GM23338 (cell line): ENCODE results near the gene ZNF292. TPM values are rescaled to one million over a fixed set of nuclear protein-coding genes. Genes with fewer than 3 reads are reported as not detected.
A peak's percentile ranks its signal among the peaks of the same experiment; 100 is the strongest.

Source experiments
- ATAC-seq: fragments of 200-7000 bp; cut with Tn5 transposase; 3 replicates; pipeline ENCODE4 v1.9.1; 2020
- DNase-seq: peaks from one replicate; pipeline ENCODE4 v3.0.0-alpha.2; 2015; ENCODE audit warnings: low spot score
- H2AFZ ChIP-seq: fragments of 200-600 bp; sonication (generic); 2 replicates; pipeline ENCODE4 v1.8.0; 2016; ENCODE audit warnings: antibody characterized with exemption, mild to moderate bottlenecking, moderate library complexity
- H3F3A ChIP-seq: fragments of 200-600 bp; sonication (generic); replicated peaks from 2 replicates; pipeline ENCODE4 v1.8.0; 2017; ENCODE audit warnings: antibody characterized with exemption, mixed run types, low read depth
- H3K27ac ChIP-seq: fragments of 200-600 bp; sonication (generic); 2 replicates; pipeline ENCODE4 v1.6.1; 2016; ENCODE audit warnings: low read depth
- H3K27me3 ChIP-seq: fragments of 200-600 bp; sonication (generic); 2 replicates; pipeline ENCODE4 v1.8.0; 2016; ENCODE audit warnings: mild to moderate bottlenecking, mixed run types, moderate library complexity; ENCODE audit not compliant: insufficient read depth
- H3K36me3 ChIP-seq: fragments of 200-600 bp; sonication (generic); 2 replicates; pipeline ENCODE4 v1.8.0; 2016; ENCODE audit warnings: mild to moderate bottlenecking; ENCODE audit not compliant: insufficient read depth
- H3K4me1 ChIP-seq: fragments of 200-600 bp; sonication (generic); 2 replicates; pipeline ENCODE4 v1.8.0; 2016; ENCODE audit warnings: mild to moderate bottlenecking, moderate library complexity; ENCODE audit not compliant: insufficient read depth
- H3K4me2 ChIP-seq: fragments of 200-600 bp; sonication (generic); 2 replicates; pipeline ENCODE4 v1.7.1; 2017; ENCODE audit warnings: mixed run types
- H3K4me3 ChIP-seq: fragments of 200-600 bp; sonication (generic); 2 replicates; pipeline ENCODE4 v1.6.1; 2016; ENCODE audit warnings: mixed run types
- H3K79me2 ChIP-seq: fragments of 200-600 bp; sonication (generic); replicated peaks from 2 replicates; pipeline ENCODE4 v1.8.0; 2017; ENCODE audit warnings: mild to moderate bottlenecking; ENCODE audit not compliant: insufficient read depth
- H3K9me2 ChIP-seq: fragments of 200-600 bp; sonication (generic); 2 replicates; pipeline ENCODE4 v1.8.0; 2017; ENCODE audit not compliant: insufficient read depth
- H4K20me1 ChIP-seq: fragments of 200-600 bp; sonication (generic); replicated peaks from 2 replicates; pipeline ENCODE4 v1.8.0; 2017; ENCODE audit warnings: mild to moderate bottlenecking; ENCODE audit not compliant: insufficient read depth
- H3K27ac Mint-ChIP-seq: 2 replicates; pipeline ENCODE4 v1.8.0; 2020; ENCODE audit warnings: inconsistent platforms, mild to moderate bottlenecking, moderate library complexity, mixed read lengths
- H3K27me3 Mint-ChIP-seq: 3 replicates; pipeline ENCODE4 v1.8.0; 2022; ENCODE audit warnings: low read depth, mild to moderate bottlenecking, moderate library complexity, mixed read lengths, inconsistent platforms; ENCODE audit not compliant: insufficient read depth, poor library complexity
- H3K36me3 Mint-ChIP-seq: 3 replicates; pipeline ENCODE4 v1.8.0; 2021; ENCODE audit warnings: low read depth, mild to moderate bottlenecking, inconsistent platforms, moderate library complexity, mixed read lengths
- H3K4me1 Mint-ChIP-seq: 3 replicates; pipeline ENCODE4 v1.8.0; 2020; ENCODE audit warnings: mild to moderate bottlenecking, inconsistent platforms, mixed read lengths
- H3K4me3 Mint-ChIP-seq: 3 replicates; pipeline ENCODE4 v1.8.0; 2021; ENCODE audit warnings: moderate library complexity, mild to moderate bottlenecking, inconsistent platforms, mixed read lengths
- H3K9me3 Mint-ChIP-seq: 3 replicates; pipeline ENCODE4 v1.8.0; 2020; ENCODE audit warnings: moderate library complexity, mild to moderate bottlenecking, inconsistent platforms, mixed read lengths
- CREB1 ChIP-seq: fragments of 250-450 bp; sonication (Bioruptor Pico); IDR thresholded peaks from 2 replicates; pipeline ENCODE4 v1.5.0; 2020; ENCODE audit warnings: low read depth, mild to moderate bottlenecking, moderate library complexity
- EZH2 ChIP-seq: fragments of 200-600 bp; sonication (generic); IDR thresholded peaks from one replicate; pipeline ENCODE4 v1.8.0; 2017; ENCODE audit warnings: antibody characterized with exemption, mild to moderate bottlenecking, low read depth; ENCODE audit not compliant: unreplicated experiment
- EZH2phosphoT487 ChIP-seq: fragments of 200-600 bp; sonication (generic); IDR thresholded peaks from one replicate; pipeline ENCODE4 v1.8.1; 2018; ENCODE audit warnings: antibody characterized with exemption; ENCODE audit not compliant: unreplicated experiment
- JUNB ChIP-seq: IDR thresholded peaks from one replicate; pipeline ENCODE4 v1.6.1; 2016; ENCODE audit warnings: antibody characterized with exemption; ENCODE audit not compliant: unreplicated experiment
- NANOG ChIP-seq: IDR thresholded peaks from 2 replicates; pipeline ENCODE4 v1.6.1; 2016; ENCODE audit warnings: antibody characterized with exemption, borderline replicate concordance
- POLR2AphosphoS5 ChIP-seq: IDR thresholded peaks from 2 replicates; pipeline ENCODE4 v1.6.1; 2016; ENCODE audit warnings: antibody characterized with exemption, low read depth
- STAT1 ChIP-seq: IDR thresholded peaks from one replicate; pipeline ENCODE4 v1.6.1; 2016; ENCODE audit warnings: antibody characterized with exemption; ENCODE audit not compliant: unreplicated experiment
- ZNF114 ChIP-seq: fragments of 250-450 bp; sonication (Bioruptor Pico); IDR thresholded peaks from 2 replicates; pipeline ENCODE4 v1.5.0; 2020; ENCODE audit warnings: mild to moderate bottlenecking, moderate library complexity
- ZNF331 ChIP-seq: fragments of 250-450 bp; sonication (Bioruptor Pico); IDR thresholded peaks from 2 replicates; pipeline ENCODE4 v1.5.0; 2020; ENCODE audit warnings: low read depth, mild to moderate bottlenecking, moderate library complexity
- polyA plus RNA-seq: library from polyadenylated mRNA; unstranded; fragments of >200 nt; fragmentation: Nextera tagmentation; extraction: Ambion mirVana; gene quantifications from 2 replicates; pipeline ENCODE4 v1.2.1, GENCODE V29; 2016
- total RNA-seq: library from RNA; depleted of rRNA; stranded (reverse); fragments of >200 nt; shearing (Covaris generic); gene quantifications from 2 replicates; pipeline ENCODE4 v1.2.3, GENCODE V29; 2014
- TF ChIP-seq, protein P1 (sequence below): fragments of 250-450 bp; sonication (Bioruptor Pico); IDR thresholded peaks from 2 replicates; pipeline ENCODE4 v1.5.0; 2020; ENCODE audit warnings: mild to moderate bottlenecking, moderate library complexity
- TF ChIP-seq, protein P2 (sequence below): IDR thresholded peaks from one replicate; pipeline ENCODE4 v1.6.1; 2018; ENCODE audit warnings: antibody characterized with exemption; ENCODE audit not compliant: unreplicated experiment
- TF ChIP-seq, protein P3 (sequence below), 2 experiments: fragments of 200-600 bp in 1 of 2; sonication (generic) in 1 of 2; conservative IDR thresholded peaks; 2 replicates each; pipeline versions ENCODE4 v1.5.1 to v1.6.1; 2016 to 2017; ENCODE audit warnings: antibody characterized with exemption in 2 of 2, low read depth in 2 of 2, mild to moderate bottlenecking in 2 of 2, moderate library complexity in 1 of 2
- TF ChIP-seq, protein P4 (sequence below): IDR thresholded peaks from 2 replicates; pipeline ENCODE4 v1.6.1; 2016; ENCODE audit warnings: antibody characterized with exemption

ZNF292 gene
- total and polyA plus RNA-seq, 2 experiments from 2014 or later: 45.7 to 67.9 TPM

DNA sequence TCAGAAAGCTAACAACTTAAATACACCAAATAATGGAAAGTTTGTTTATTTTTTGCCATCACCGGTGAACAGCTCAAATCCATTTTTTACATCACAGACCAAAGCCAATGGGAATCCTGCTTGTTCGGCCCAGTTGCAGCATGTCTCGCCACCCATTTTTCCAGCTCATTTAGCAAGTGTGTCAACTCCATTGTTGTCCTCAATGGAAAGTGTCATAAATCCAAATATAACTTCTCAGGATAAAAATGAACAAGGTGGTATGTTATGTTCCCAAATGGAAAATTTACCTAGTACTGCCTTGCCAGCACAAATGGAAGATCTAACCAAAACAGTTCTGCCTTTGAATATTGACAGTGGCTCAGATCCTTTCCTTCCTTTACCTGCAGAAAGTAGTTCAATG lies 101.7 kb downstream of the ZNF292 start:
- H3K36me3 ChIP-seq: peaks cover 26% of the 10 kb centered on the region
- H3K4me1 ChIP-seq: peaks cover 16% of the 10 kb centered on the region
- H3K27ac ChIP-seq: peak overlapping the region; percentile 9; the same call in 1 of the 2 replicates
- Mint-ChIP-seq H3K27me3 (no peaks in the 10 kb centered on the region), H3K36me3 (peaks cover 83% of the 10 kb centered on the region), H3K4me3 (no peak overlapping the region), H3K9me3 (peaks cover 8% of the 10 kb centered on the region; the same call in 1 of the 3 replicates), H3K27ac (no peak overlapping the region), H3K4me1 (peaks cover 12% of the 10 kb centered on the region)
- no peaks in the 10 kb centered on the region for H3K27me3 ChIP-seq
- no peaks in the 10 kb centered on the region for H3K9me2 ChIP-seq
- H2AFZ ChIP-seq: no peak overlapping the region
- ATAC-seq (no peak), DNase-seq (no peak)
- no peaks in the 10 kb centered on the region for H4K20me1 ChIP-seq
- peak overlapping the region; percentile 2; the same call in 1 of the 2 replicates for H3K4me2 ChIP-seq
- H3K79me2 ChIP-seq: no peaks in the 10 kb centered on the region
- no peaks in the 10 kb centered on the region for H3F3A ChIP-seq
- no peak overlapping the region for H3K4me3 ChIP-seq
- TF ChIP-seq JUNB (no peak), CREB1 (CRISPR knock-in tag) (no peak), POLR2AphosphoS5 (no peak), NANOG (no peak), ZNF331 (CRISPR knock-in tag) (no peak), EZH2phosphoT487 (no peak), EZH2 (no peak), ZNF114 (no peak), STAT1 (no peak)
- TF ChIP-seq, protein P1, sequence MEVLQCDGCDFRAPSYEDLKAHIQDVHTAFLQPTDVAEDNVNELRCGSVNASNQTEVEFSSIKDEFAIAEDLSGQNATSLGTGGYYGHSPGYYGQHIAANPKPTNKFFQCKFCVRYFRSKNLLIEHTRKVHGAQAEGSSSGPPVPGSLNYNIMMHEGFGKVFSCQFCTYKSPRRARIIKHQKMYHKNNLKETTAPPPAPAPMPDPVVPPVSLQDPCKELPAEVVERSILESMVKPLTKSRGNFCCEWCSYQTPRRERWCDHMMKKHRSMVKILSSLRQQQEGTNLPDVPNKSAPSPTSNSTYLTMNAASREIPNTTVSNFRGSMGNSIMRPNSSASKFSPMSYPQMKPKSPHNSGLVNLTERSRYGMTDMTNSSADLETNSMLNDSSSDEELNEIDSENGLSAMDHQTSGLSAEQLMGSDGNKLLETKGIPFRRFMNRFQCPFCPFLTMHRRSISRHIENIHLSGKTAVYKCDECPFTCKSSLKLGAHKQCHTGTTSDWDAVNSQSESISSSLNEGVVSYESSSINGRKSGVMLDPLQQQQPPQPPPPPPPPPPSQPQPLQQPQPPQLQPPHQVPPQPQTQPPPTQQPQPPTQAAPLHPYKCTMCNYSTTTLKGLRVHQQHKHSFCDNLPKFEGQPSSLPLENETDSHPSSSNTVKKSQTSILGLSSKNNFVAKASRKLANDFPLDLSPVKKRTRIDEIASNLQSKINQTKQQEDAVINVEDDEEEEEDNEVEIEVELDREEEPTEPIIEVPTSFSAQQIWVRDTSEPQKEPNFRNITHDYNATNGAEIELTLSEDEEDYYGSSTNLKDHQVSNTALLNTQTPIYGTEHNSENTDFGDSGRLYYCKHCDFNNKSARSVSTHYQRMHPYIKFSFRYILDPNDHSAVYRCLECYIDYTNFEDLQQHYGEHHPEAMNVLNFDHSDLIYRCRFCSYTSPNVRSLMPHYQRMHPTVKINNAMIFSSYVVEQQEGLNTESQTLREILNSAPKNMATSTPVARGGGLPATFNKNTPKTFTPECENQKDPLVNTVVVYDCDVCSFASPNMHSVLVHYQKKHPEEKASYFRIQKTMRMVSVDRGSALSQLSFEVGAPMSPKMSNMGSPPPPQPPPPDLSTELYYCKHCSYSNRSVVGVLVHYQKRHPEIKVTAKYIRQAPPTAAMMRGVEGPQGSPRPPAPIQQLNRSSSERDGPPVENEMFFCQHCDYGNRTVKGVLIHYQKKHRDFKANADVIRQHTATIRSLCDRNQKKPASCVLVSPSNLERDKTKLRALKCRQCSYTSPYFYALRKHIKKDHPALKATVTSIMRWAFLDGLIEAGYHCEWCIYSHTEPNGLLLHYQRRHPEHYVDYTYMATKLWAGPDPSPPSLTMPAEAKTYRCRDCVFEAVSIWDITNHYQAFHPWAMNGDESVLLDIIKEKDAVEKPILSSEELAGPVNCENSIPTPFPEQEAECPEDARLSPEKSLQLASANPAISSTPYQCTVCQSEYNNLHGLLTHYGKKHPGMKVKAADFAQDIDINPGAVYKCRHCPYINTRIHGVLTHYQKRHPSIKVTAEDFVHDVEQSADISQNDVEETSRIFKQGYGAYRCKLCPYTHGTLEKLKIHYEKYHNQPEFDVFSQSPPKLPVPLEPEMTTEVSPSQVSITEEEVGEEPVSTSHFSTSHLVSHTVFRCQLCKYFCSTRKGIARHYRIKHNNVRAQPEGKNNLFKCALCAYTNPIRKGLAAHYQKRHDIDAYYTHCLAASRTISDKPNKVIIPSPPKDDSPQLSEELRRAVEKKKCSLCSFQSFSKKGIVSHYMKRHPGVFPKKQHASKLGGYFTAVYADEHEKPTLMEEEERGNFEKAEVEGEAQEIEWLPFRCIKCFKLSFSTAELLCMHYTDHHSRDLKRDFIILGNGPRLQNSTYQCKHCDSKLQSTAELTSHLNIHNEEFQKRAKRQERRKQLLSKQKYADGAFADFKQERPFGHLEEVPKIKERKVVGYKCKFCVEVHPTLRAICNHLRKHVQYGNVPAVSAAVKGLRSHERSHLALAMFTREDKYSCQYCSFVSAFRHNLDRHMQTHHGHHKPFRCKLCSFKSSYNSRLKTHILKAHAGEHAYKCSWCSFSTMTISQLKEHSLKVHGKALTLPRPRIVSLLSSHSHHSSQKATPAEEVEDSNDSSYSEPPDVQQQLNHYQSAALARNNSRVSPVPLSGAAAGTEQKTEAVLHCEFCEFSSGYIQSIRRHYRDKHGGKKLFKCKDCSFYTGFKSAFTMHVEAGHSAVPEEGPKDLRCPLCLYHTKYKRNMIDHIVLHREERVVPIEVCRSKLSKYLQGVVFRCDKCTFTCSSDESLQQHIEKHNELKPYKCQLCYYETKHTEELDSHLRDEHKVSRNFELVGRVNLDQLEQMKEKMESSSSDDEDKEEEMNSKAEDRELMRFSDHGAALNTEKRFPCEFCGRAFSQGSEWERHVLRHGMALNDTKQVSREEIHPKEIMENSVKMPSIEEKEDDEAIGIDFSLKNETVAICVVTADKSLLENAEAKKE (CRISPR knock-in tag): no peak
- TF ChIP-seq, protein P2, sequence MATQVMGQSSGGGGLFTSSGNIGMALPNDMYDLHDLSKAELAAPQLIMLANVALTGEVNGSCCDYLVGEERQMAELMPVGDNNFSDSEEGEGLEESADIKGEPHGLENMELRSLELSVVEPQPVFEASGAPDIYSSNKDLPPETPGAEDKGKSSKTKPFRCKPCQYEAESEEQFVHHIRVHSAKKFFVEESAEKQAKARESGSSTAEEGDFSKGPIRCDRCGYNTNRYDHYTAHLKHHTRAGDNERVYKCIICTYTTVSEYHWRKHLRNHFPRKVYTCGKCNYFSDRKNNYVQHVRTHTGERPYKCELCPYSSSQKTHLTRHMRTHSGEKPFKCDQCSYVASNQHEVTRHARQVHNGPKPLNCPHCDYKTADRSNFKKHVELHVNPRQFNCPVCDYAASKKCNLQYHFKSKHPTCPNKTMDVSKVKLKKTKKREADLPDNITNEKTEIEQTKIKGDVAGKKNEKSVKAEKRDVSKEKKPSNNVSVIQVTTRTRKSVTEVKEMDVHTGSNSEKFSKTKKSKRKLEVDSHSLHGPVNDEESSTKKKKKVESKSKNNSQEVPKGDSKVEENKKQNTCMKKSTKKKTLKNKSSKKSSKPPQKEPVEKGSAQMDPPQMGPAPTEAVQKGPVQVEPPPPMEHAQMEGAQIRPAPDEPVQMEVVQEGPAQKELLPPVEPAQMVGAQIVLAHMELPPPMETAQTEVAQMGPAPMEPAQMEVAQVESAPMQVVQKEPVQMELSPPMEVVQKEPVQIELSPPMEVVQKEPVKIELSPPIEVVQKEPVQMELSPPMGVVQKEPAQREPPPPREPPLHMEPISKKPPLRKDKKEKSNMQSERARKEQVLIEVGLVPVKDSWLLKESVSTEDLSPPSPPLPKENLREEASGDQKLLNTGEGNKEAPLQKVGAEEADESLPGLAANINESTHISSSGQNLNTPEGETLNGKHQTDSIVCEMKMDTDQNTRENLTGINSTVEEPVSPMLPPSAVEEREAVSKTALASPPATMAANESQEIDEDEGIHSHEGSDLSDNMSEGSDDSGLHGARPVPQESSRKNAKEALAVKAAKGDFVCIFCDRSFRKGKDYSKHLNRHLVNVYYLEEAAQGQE: no peak
- TF ChIP-seq, protein P3, sequence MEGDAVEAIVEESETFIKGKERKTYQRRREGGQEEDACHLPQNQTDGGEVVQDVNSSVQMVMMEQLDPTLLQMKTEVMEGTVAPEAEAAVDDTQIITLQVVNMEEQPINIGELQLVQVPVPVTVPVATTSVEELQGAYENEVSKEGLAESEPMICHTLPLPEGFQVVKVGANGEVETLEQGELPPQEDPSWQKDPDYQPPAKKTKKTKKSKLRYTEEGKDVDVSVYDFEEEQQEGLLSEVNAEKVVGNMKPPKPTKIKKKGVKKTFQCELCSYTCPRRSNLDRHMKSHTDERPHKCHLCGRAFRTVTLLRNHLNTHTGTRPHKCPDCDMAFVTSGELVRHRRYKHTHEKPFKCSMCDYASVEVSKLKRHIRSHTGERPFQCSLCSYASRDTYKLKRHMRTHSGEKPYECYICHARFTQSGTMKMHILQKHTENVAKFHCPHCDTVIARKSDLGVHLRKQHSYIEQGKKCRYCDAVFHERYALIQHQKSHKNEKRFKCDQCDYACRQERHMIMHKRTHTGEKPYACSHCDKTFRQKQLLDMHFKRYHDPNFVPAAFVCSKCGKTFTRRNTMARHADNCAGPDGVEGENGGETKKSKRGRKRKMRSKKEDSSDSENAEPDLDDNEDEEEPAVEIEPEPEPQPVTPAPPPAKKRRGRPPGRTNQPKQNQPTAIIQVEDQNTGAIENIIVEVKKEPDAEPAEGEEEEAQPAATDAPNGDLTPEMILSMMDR (conservative IDR thresholded peaks at IDR 0.05; ENCODE audit: low read depth in 2 of 2): no peak
- TF ChIP-seq, protein P4, sequence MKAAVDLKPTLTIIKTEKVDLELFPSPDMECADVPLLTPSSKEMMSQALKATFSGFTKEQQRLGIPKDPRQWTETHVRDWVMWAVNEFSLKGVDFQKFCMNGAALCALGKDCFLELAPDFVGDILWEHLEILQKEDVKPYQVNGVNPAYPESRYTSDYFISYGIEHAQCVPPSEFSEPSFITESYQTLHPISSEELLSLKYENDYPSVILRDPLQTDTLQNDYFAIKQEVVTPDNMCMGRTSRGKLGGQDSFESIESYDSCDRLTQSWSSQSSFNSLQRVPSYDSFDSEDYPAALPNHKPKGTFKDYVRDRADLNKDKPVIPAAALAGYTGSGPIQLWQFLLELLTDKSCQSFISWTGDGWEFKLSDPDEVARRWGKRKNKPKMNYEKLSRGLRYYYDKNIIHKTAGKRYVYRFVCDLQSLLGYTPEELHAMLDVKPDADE: no peak
